Neuronal stem cell (in vitro differentiated cells): ENCODE results near the gene CTSS. TPM values are rescaled to one million over a fixed set of nuclear protein-coding genes. Genes with fewer than 3 reads are reported as not detected.

Experiments
- small RNA-seq: library from polyadenylated mRNA; stranded (forward); fragments of <200 nt; extraction: miRNeasy Mini kit (QIAGEN cat#:217004); gene quantifications from one replicate; pipeline ENCODE3, GENCODE V24; 2013; ENCODE audit not compliant: insufficient read depth

The CTSS gene

Small RNA genes lying within 50 kb of the gene (small RNA-seq; reads per million reads assigned to genes)
- gene RNU6-1042P (not detected), gene RNU6-1309P (not detected)
